Adrenal gland (tissue), 12 donors: ENCODE measurements around the gene CCDC30. TPM values are rescaled to one million over a fixed set of nuclear protein-coding genes. Genes with fewer than 3 reads are reported as not detected.

Experiments used
- DNase-seq, 7 donors: peaks; one replicate each; pipeline ENCODE4 v3.0.0-alpha.2; 2019 to 2020
- H3K27ac ChIP-seq, 5 donors: fragments of 200-600 bp; sonication (generic) in 4 of 5; 1 replicate in 3 of 5; 2 replicates in 2 of 5; pipeline versions ENCODE4 v1.5.1 to v1.8.0; 2016 to 2020; ENCODE audit warnings: mild to moderate bottlenecking in 1 of 5
- H3K27me3 ChIP-seq: fragments of 200-600 bp; 2 replicates; pipeline ENCODE4 v1.8.0; 2021
- H3K36me3 ChIP-seq, 2 donors: fragments of 200-600 bp; replicated peaks in 1 of 2; 1 replicate in 1 of 2; 2 replicates in 1 of 2; pipeline versions ENCODE4 v1.5.1 to v1.8.0; 2018 to 2022
- H3K4me1 ChIP-seq, 2 donors: fragments of 200-600 bp; replicated peaks in 1 of 2; 1 replicate in 1 of 2; 2 replicates in 1 of 2; pipeline versions ENCODE4 v1.5.1 to v1.8.0; 2018 to 2021
- H3K4me3 ChIP-seq, 4 donors: fragments of 200-600 bp; sonication (generic) in 3 of 4; one replicate each; pipeline ENCODE4 v1.5.1; 2016 to 2018
- H3K9me3 ChIP-seq, 3 donors: fragments of 200-600 bp; sonication (generic) in 1 of 3; replicated peaks in 1 of 3; 1 replicate in 2 of 3; 2 replicates in 1 of 3; pipeline versions ENCODE4 v1.5.1 to v1.8.0; 2016 to 2021
- CTCF ChIP-seq, 6 experiments: fragments of 450-650 bp in 4 of 6; fragments of 200-600 bp in 2 of 6; sonication (generic) in 1 of 6; IDR thresholded peaks; 1 replicate in 5 of 6; 2 replicates in 1 of 6; pipeline versions ENCODE4 v1.5.1 to v1.8.0; 2016 to 2021; ENCODE audit warnings: antibody characterized with exemption in 6 of 6, mild to moderate bottlenecking in 2 of 6, moderate library complexity in 1 of 6
- POLR2A ChIP-seq, 2 donors: fragments of 450-650 bp; IDR thresholded peaks; one replicate each; pipeline ENCODE4 v1.6.1; 2017; ENCODE audit warnings: antibody characterized with exemption in 2 of 2, mild to moderate bottlenecking in 2 of 2, moderate library complexity in 1 of 2
- WGBS, 4 donors: extraction: QIAGEN DNeasy Blood & Tissue Kit in 2 of 4; methylation state at CpG; one replicate each; pipeline versions ENCODE4 v1.1.5 to v1.1.7; 2013 to 2017; 5-methylcytosine and 5-hydroxymethylcytosine counted together
- intact Hi-C, 2 donors: fragments of 100-400 bp; cut with DNase I; formaldehyde crosslinking; loops; one replicate each; pipeline versions ENCODE4 v1.14.1 to v1.15.0; 2022 to 2023
- polyA plus RNA-seq, 3 donors: library from polyadenylated mRNA; stranded (reverse); fragments of 200-250 nt in 2 of 3; fragments of 350-450 nt in 1 of 3; fragmentation: Illumina TruSeq in 1 of 3; extraction: RNeasy Lipid Tissue Mini Kit (QIAGEN cat#74804) in 1 of 3; gene quantifications; one replicate each; pipeline ENCODE4 v1.2.3, GENCODE V29; 2013 to 2014
- total RNA-seq, 9 donors: library from RNA; depleted of rRNA in 4 of 9; stranded (reverse); fragments of >200 nt in 4 of 9; fragments of 120-200 nt in 1 of 9; fragmentation: NEBNext Ultra II Directional in 1 of 9; extraction: Animal tissue kit (Norgen Biotek cat#: 25700) in 1 of 9; gene quantifications; one replicate each; pipeline versions ENCODE4 v1.1.0 to v1.2.4, GENCODE V29; 2013 to 2023
- donor health status: healthy with polysubstance abuse.
- donor health status: Bipolar disorder and iron deficiency.
- donor health status: DM: yes; HTN: yes; CAD: no.
- donor health status: DM: no; HTN: no; CAD: no.
- donor health status: DM: no; HTN: no; CAD: no.
- donor health status: DM: yes; HTN: yes; CAD: no.

CCDC30 gene
- total and polyA plus RNA-seq, 12 donors, result 1.8 to 8.3 (median 4.0) TPM

DNA sequence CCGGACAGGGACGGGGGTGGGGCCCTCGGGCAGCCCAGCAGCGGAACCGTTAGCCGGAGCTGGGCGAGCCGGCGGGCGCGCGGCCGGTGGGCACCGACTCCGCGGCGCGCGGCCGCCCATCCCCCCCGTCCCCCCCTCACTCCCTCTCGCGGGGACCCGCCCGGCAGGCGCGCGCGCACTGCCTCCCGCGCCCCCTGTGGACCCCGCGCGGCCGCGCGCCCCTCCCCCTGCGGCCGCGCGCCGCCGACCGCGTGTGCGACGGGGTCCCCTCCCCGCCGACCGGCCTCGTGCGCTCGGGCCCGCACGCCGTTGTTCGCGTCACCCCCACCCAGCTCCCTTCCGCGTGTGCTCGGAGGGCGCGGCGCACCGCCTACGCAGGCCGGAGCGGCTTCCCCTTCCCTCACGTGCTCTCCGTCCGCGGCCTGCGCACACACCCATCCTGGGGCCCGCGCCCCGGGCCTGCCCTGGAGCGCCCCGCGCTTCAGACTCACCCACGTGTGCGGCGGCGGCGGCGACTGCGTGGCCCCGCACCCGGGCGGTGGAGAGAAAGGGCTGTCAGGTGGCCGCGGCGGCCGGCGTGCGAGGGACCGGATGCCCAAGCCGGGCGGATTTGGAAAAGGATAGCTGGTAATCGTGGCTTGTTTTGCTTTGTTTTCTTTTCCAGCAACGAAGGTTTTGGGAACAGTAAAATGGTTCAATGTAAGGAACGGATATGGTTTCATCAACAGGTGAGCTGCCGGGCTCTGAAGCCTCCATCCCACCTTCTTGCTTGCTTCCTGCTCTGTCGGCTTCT, 219.8 kb downstream of the CCDC30 start:
- Histone ChIP-seq H3K4me1 (peaks cover 15 to 56% of the 10 kb centered on the region in 2 donors), H3K27me3 (no peaks in the 10 kb centered on the region), H3K36me3 (no peaks in the 10 kb centered on the region), H3K4me3 (peak overlapping the region; percentile 60 to 95 (median 76)), H3K9me3 (no peaks in the 10 kb centered on the region), H3K27ac (peak overlapping the region in 4 of 5 donors; percentile 78 to 99 (median 92))
- 0 to 1% (median 0%) methylated on average over 15 to 103 of the region's 103 CpGs for WGBS, 4 donors
- TF ChIP-seq POLR2A (IDR thresholded peaks at IDR 0.05) (peak in 1 of 2 donors; percentile 61), CTCF (IDR thresholded peaks at IDR 0.05) (no peak)
- peak; percentile 71 to 82 (median 77) for DNase-seq
- intact Hi-C loops, result no loop called here

GRCh38 chr1:42684139-42684538, 221.1 kb downstream of the CCDC30 start:
- peak overlapping the region in 1 of 4 donors; percentile 95 for H3K4me3 ChIP-seq
- no peak overlapping the region for H3K27ac ChIP-seq
- no peaks in the 10 kb centered on the region for H3K9me3 ChIP-seq
- no peaks in the 10 kb centered on the region for H3K27me3 ChIP-seq
- H3K4me1 ChIP-seq, result peaks cover 15 to 66% of the 10 kb centered on the region in 2 donors
- no peak for DNase-seq
- H3K36me3 ChIP-seq, result no peaks in the 10 kb centered on the region
- TF ChIP-seq CTCF (IDR thresholded peaks at IDR 0.05) (no peak), POLR2A (IDR thresholded peaks at IDR 0.05) (no peak)
- intact Hi-C loops, result no loop called here
- WGBS, 4 donors, result 37 to 54% (median 49%) methylated on average over 5 of the region's 5 CpGs

DNA sequence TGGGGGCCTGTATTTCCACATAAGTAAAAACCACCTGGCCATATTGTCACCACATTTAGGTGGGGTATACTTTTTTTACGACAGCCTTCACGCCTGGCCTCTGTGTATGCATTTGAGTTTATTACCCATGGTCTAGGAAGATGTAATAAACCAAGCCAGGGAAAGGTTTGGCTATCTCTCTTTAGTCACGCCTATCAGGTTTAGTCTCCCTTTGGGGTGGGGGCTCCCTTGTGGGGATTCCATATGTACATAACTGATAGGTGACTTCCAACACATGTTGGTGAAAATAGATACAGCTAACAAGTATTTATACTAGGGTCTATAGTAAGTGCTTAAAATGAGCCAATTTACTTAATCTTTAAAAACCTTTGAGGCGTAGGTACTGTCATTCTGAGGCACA, 223.3 kb downstream of the CCDC30 start:
- Histone ChIP-seq H3K36me3 (no peaks in the 10 kb centered on the region), H3K9me3 (no peaks in the 10 kb centered on the region), H3K27ac (no peak overlapping the region), H3K4me3 (no peak overlapping the region), H3K4me1 (peaks cover 15 to 78% of the 10 kb centered on the region in 2 donors), H3K27me3 (no peaks in the 10 kb centered on the region)
- DNase-seq, result no peak
- WGBS, 4 donors, result 85 to 92% (median 89%) methylated on average over 4 of the region's 4 CpGs
- TF ChIP-seq POLR2A (IDR thresholded peaks at IDR 0.05) (no peak), CTCF (IDR thresholded peaks at IDR 0.05) (no peak)
- intact Hi-C loops, result no loop called here

- WGBS, 4 donors, result 94 to 96% (median 94%) methylated on average over 3 of the region's 3 CpGs
- H3K36me3 ChIP-seq, result no peaks in the 10 kb centered on the region
- intact Hi-C loops, result no loop called here
- DNase-seq, result no peak
- H3K9me3 ChIP-seq, result no peaks in the 10 kb centered on the region
- H3K4me3 ChIP-seq, result no peak overlapping the region
- no peaks in the 10 kb centered on the region for H3K27me3 ChIP-seq
- peaks cover 5 to 74% of the 10 kb centered on the region in 2 donors for H3K4me1 ChIP-seq
- no peak overlapping the region for H3K27ac ChIP-seq
- TF ChIP-seq CTCF (IDR thresholded peaks at IDR 0.05), result no peak
- TF ChIP-seq POLR2A (IDR thresholded peaks at IDR 0.05), result no peak
Measured at GRCh38 chr1:42689912-42690311, 226.8 kb downstream of the CCDC30 start.
